GM12878 (cell line): ENCODE measurements around the gene PALD1. TPM values are rescaled to one million over a fixed set of nuclear protein-coding genes. Genes with fewer than 3 reads are reported as not detected.

Experiments used
- ATAC-seq: fragments of 200-7000 bp; cut with Tn5 transposase; 3 replicates; pipeline ENCODE4 v1.9.1; 2020; ENCODE audit warnings: mild to moderate bottlenecking, moderate library complexity
- BruUV-seq: library from RNA; stranded (reverse); fragments of 400-500 nt; replicated peaks from 2 replicates; lab custom pipeline; 2021; lab: Mats Ljungman, UMichigan
- CTCF ChIA-PET: fragments of 300-600 bp; sonication (Branson Sonifier 250); formaldehyde crosslinking; extraction: SDS; loops from one replicate; lab custom pipeline; 2021; ENCODE audit warnings: inconsistent platforms; lab: Yijun Ruan, JAX
- POLR2A ChIA-PET: fragments of 350-600 bp; formaldehyde crosslinking; extraction: SDS; loops from one replicate; lab custom pipeline; 2021; ENCODE audit warnings: inconsistent platforms; lab: Charles Lee
- RAD21 ChIA-PET: fragments of 300-600 bp; sonication (Branson Sonifier 250); formaldehyde crosslinking; loops from one replicate; lab custom pipeline; 2023; ENCODE audit warnings: antibody characterized with exemption; ENCODE audit not compliant: unreplicated experiment; lab: Charles Lee
- SMC1A ChIA-PET: fragments of 300-600 bp; sonication (Branson Sonifier 250); formaldehyde crosslinking; loops from one replicate; lab custom pipeline; 2023; ENCODE audit not compliant: unreplicated experiment, uncharacterized antibody; lab: Charles Lee
- DNase-seq: peaks from one replicate; pipeline ENCODE4 v3.0.0-alpha.2; 2011; ENCODE audit warnings: low read depth, low spot score
- FAIRE-seq: peaks from 3 replicates; lab custom pipeline; 2011; peaks lifted over from hg19 to GRCh38; lab: Jason Lieb, UNC
- H2AFZ ChIP-seq: 2 replicates; pipeline ENCODE4 v1.6.0; 2011; ENCODE audit warnings: low read depth, low read length, control low read depth; ENCODE audit not compliant: control insufficient read depth
- H3K27ac ChIP-seq: 2 replicates; pipeline ENCODE4 v1.5.1; 2011; ENCODE audit warnings: control low read depth; ENCODE audit not compliant: control insufficient read depth, insufficient read depth
- H3K27me3 ChIP-seq, 2 experiments: replicated peaks in 1 of 2; 2 replicates each; pipeline versions ENCODE4 v1.6.0 to v1.6.1; 2011; ENCODE audit warnings: low read length in 1 of 2; ENCODE audit not compliant: control insufficient read depth in 2 of 2, insufficient read depth in 2 of 2
- H3K36me3 ChIP-seq, 2 experiments: 2 replicates each; pipeline ENCODE4 v1.5.1; 2011; ENCODE audit warnings: low read length in 1 of 2; ENCODE audit not compliant: control insufficient read depth in 2 of 2, insufficient read depth in 2 of 2
- H3K4me1 ChIP-seq: 2 replicates; pipeline ENCODE4 v1.6.1; 2011; ENCODE audit warnings: mild to moderate bottlenecking, low read length, moderate library complexity, mixed read lengths; ENCODE audit not compliant: control insufficient read depth, insufficient read depth
- H3K4me2 ChIP-seq: 2 replicates; pipeline ENCODE4 v1.6.0; 2011; ENCODE audit warnings: control low read depth; ENCODE audit not compliant: control insufficient read depth, insufficient read depth
- H3K4me3 ChIP-seq: fragments of 200-600 bp; sonication (generic); 2 replicates; pipeline ENCODE4 v1.5.1; 2016
- H3K79me2 ChIP-seq: 2 replicates; pipeline ENCODE4 v1.6.0; 2011; ENCODE audit warnings: low read length; ENCODE audit not compliant: control insufficient read depth, insufficient read depth
- H3K9ac ChIP-seq: 2 replicates; pipeline ENCODE4 v1.8.0; 2011; ENCODE audit warnings: low read length, control low read depth, mixed read lengths; ENCODE audit not compliant: control insufficient read depth, insufficient read depth
- H3K9me3 ChIP-seq: replicated peaks from 3 replicates; pipeline ENCODE4 v1.5.1; 2011; ENCODE audit warnings: mild to moderate bottlenecking, low read length; ENCODE audit not compliant: control insufficient read depth, insufficient read depth
- H4K20me1 ChIP-seq: 2 replicates; pipeline ENCODE4 v1.6.0; 2011; ENCODE audit not compliant: control insufficient read depth, insufficient read depth
- SMC3 ChIP-seq: IDR thresholded peaks from 2 replicates; pipeline ENCODE4 v1.6.1; 2011; ENCODE audit warnings: low read length, improper control_type of control experiment, borderline replicate concordance
- TCF3 ChIP-seq: IDR thresholded peaks from 2 replicates; pipeline ENCODE4 v1.6.1; 2012; ENCODE audit warnings: low read depth, mild to moderate bottlenecking, low read length, borderline replicate concordance; ENCODE audit not compliant: insufficient read depth
- WGBS: methylation state at CpG from one replicate; pipeline ENCODE4 v1.1.6; 2016; ENCODE audit warnings: low lambda C conversion rate; ENCODE audit not compliant: insufficient replicate concordance, insufficient coverage; ENCODE audit errors: missing lambda C conversion rate; 5-methylcytosine and 5-hydroxymethylcytosine counted together
- in situ Hi-C: fragments of 300-500 bp; cut with MboI; formaldehyde crosslinking; loops from 9 replicates; pipeline ENCODE4 v1.14.3; 2018; ENCODE audit warnings: mixed read lengths
- intact Hi-C: fragments of 100-400 bp; cut with micrococcal nuclease; formaldehyde crosslinking; loops from one replicate; pipeline ENCODE4 v1.14.2; 2022; ENCODE audit not compliant: unreplicated experiment
- polyA plus RNA-seq, 11 experiments: library from polyadenylated mRNA; depleted of rRNA in 4 of 11; unstranded in 6 of 11; stranded (reverse) in 5 of 11; fragments of >200 nt; fragmentation: Nextera tagmentation in 4 of 11; fragmentation: Illumina TruSeq in 1 of 11; extraction: Ambion mirVana in 4 of 11; extraction: Trizol in 1 of 11; gene quantifications; 1 replicate in 1 of 11; 2 replicates in 10 of 11; pipeline versions ENCODE4 v1.2.1 to v1.2.3, GENCODE V29; 2011 to 2016; ENCODE audit warnings: inconsistent platforms in 2 of 11, missing spikeins in 2 of 11, low read depth in 1 of 11
- total RNA-seq, 4 experiments: library from RNA; depleted of rRNA in 3 of 4; stranded (reverse); fragments of >200 nt in 3 of 4; fragmentation: Illumina TruSeq in 1 of 4; extraction: Trizol in 1 of 4; gene quantifications; 2 replicates each; pipeline versions ENCODE4 v1.2.1 to v1.2.3, GENCODE V29; 2013 to 2021
- TF ChIP-seq, protein P1 (sequence below), 3 experiments: IDR thresholded peaks in 2 of 3; conservative IDR thresholded peaks in 1 of 3; 2 replicates each; pipeline ENCODE4 v1.5.1; 2011; ENCODE audit warnings: low read depth in 3 of 3, low read length in 3 of 3, mild to moderate bottlenecking in 3 of 3, control low read depth in 2 of 3, moderate library complexity in 2 of 3, inconsistent platforms in 1 of 3, mixed read lengths in 1 of 3; ENCODE audit not compliant: control insufficient read depth in 2 of 3, insufficient read depth in 1 of 3; ENCODE audit errors: extremely low read depth in 1 of 3

PALD1 gene
- total and polyA plus RNA-seq, 10 of the 15 experiments (the other 5 are each of a cell fraction or from before 2014, with no cell fraction given): 0.43 to 20.9 (median 9.0) TPM

DNA sequence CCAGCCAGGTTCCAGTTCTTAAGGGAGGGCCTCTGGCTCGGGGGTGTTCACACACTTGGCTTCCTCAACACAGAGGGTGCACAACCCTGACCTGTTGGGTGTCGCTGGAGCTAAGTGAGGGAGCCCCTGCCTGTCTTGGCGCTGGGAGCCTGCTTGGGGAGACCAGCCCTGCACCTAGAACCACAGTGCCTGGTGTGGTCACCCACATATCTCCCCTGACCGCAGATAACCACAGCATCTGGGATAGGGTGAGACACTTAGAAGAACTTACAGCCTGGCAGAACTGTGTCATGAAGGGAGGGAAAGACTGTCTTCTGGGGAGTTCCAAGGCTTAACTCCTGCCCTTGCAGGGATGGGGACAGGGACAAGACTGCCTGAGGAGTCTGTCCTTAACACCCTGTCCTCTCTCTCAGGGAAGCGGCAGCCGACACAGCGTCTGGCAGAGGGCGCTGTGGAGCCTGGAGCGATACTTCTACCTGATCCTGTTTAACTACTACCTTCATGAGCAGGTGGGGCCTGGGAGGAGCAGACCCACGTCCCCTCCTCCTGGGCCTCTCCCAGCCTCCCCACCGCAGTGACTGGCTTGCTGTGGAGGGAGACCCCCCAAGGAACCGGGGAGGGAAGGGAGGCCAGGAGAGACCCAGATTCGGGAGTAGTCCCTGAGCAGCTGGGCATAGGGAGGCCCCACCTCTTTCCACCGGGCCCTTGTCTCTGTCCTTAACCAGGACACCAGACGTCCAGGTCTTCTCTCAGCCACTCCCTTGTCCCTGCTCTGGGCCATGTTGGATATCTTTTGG lies 59.0 kb downstream of the PALD1 start:
- no peaks in the 10 kb centered on the region for H3K27me3 ChIP-seq
- H3K9ac ChIP-seq: no peak overlapping the region
- no peaks in the 10 kb centered on the region for H3K79me2 ChIP-seq
- no peaks in the 10 kb centered on the region for H3K4me1 ChIP-seq
- H3K4me3 ChIP-seq: no peak overlapping the region
- no TSS peak for BruUV-seq
- CTCF ChIA-PET: interaction anchor here (0.7 to 7.6 kb wide), 8 partner anchors 12 to 316 kb away, joined by 3 to 74 read pairs (median 4); no protein-coding TSS in a partner anchor
- H3K4me2 ChIP-seq: no peak overlapping the region
- H4K20me1 ChIP-seq: no peaks in the 10 kb centered on the region
- no peaks in the 10 kb centered on the region for H3K9me3 ChIP-seq
- H2AFZ ChIP-seq: no peak overlapping the region
- H3K36me3 ChIP-seq: peaks cover 0 to 3% of the 10 kb centered on the region in 2 experiments; a peak in 2 of 4 replicates
- POLR2A ChIA-PET: no interaction called here
- TF ChIP-seq TCF3: no peak
- TF ChIP-seq, protein P1, sequence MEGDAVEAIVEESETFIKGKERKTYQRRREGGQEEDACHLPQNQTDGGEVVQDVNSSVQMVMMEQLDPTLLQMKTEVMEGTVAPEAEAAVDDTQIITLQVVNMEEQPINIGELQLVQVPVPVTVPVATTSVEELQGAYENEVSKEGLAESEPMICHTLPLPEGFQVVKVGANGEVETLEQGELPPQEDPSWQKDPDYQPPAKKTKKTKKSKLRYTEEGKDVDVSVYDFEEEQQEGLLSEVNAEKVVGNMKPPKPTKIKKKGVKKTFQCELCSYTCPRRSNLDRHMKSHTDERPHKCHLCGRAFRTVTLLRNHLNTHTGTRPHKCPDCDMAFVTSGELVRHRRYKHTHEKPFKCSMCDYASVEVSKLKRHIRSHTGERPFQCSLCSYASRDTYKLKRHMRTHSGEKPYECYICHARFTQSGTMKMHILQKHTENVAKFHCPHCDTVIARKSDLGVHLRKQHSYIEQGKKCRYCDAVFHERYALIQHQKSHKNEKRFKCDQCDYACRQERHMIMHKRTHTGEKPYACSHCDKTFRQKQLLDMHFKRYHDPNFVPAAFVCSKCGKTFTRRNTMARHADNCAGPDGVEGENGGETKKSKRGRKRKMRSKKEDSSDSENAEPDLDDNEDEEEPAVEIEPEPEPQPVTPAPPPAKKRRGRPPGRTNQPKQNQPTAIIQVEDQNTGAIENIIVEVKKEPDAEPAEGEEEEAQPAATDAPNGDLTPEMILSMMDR (IDR thresholded peaks at IDR 0.05 in 2 of 3, conservative IDR thresholded peaks at IDR 0.05 in 1 of 3; ENCODE audit: control insufficient read depth in 2 of 3, extremely low read depth in 1 of 3, insufficient read depth in 1 of 3, low read depth in 3 of 3, low read length in 3 of 3): peak; percentile 29 to 45 (median 40)
- peak; percentile 36; the same call in 1 of the 2 replicates for TF ChIP-seq SMC3
- SMC1A ChIA-PET: interaction anchor here (1.0 to 1.9 kb wide), 5 partner anchors 72 to 158 kb away, joined by 3 to 7 read pairs (median 4); no protein-coding TSS in a partner anchor
- 43% methylated on average over 15 of the region's 15 CpGs for WGBS
- H3K27ac ChIP-seq: no peak overlapping the region
- FAIRE-seq (no peak), ATAC-seq (peak; percentile 62), DNase-seq (no peak)
- in situ Hi-C loops: loop anchor here (5.0 kb wide), 1 partner anchor 75 kb away; no protein-coding TSS in a partner anchor
- RAD21 ChIA-PET: interaction anchor here (0.6 to 1.9 kb wide), 4 partner anchors 44 to 101 kb away, joined by 3 to 7 read pairs (median 4); no protein-coding TSS in a partner anchor
- intact Hi-C loops: no loop called here
